ENCODE measurements around the gene GSTM4. TPM values are rescaled to one million over a fixed set of nuclear protein-coding genes. Genes with fewer than 3 reads are reported as not detected.
"Not testable (repeated sequence)": the region's sequence is repeated elsewhere in the genome, so short reads cannot be mapped to it uniquely, and the experiment has no call there.

GSTM4 gene
- total RNA-seq, 1 donor from 2014 or later, result 7.8 TPM

- DNase-seq (ENCODE audit: low spot score), result no peak
- Mint-ChIP-seq H3K4me3 (ENCODE audit: unreplicated experiment) (no peak overlapping the region), H3K36me3 (ENCODE audit: low read depth, unreplicated experiment) (peaks cover 5% of the 10 kb centered on the region), H3K27me3 (ENCODE audit: unreplicated experiment) (peaks cover 8% of the 10 kb centered on the region), H3K9me3 (ENCODE audit: unreplicated experiment) (no peaks in the 10 kb centered on the region), H3K27ac (ENCODE audit: unreplicated experiment) (no peak overlapping the region), H3K4me1 (ENCODE audit: unreplicated experiment) (peaks cover 17% of the 10 kb centered on the region)
- no peak for TF ChIP-seq CTCF (IDR thresholded peaks at IDR 0.05; ENCODE audit: unreplicated experiment)
Measured at GRCh38 chr1:109657970-109658369, 2.1 kb downstream of the GSTM4 start.

GRCh38 chr1:109658533-109659042, 2.7 kb downstream of the GSTM4 start:
- Mint-ChIP-seq H3K27me3 (ENCODE audit: unreplicated experiment) (peaks cover 8% of the 10 kb centered on the region), H3K36me3 (ENCODE audit: low read depth, unreplicated experiment) (peaks cover 5% of the 10 kb centered on the region), H3K4me1 (ENCODE audit: unreplicated experiment) (peaks cover 17% of the 10 kb centered on the region), H3K9me3 (ENCODE audit: unreplicated experiment) (no peaks in the 10 kb centered on the region), H3K27ac (ENCODE audit: unreplicated experiment) (peak overlapping the region; percentile 18), H3K4me3 (ENCODE audit: unreplicated experiment) (peak overlapping the region; percentile 5)
- no peak for TF ChIP-seq CTCF (IDR thresholded peaks at IDR 0.05; ENCODE audit: unreplicated experiment)
- no peak for DNase-seq (ENCODE audit: low spot score)

GRCh38 chr1:109659145-109659544, 3.2 kb downstream of the GSTM4 start:
- H3K36me3 Mint-ChIP-seq (ENCODE audit: low read depth, unreplicated experiment), result peaks cover 5% of the 10 kb centered on the region
- H3K4me1 Mint-ChIP-seq (ENCODE audit: unreplicated experiment), result peaks cover 17% of the 10 kb centered on the region

GRCh38 chr1:109659997-109660690, 4.2 kb downstream of the GSTM4 start:
- Mint-ChIP-seq H3K36me3 (ENCODE audit: low read depth, unreplicated experiment) (peaks cover 5% of the 10 kb centered on the region), H3K4me3 (ENCODE audit: unreplicated experiment) (no peak overlapping the region), H3K9me3 (ENCODE audit: unreplicated experiment) (no peaks in the 10 kb centered on the region), H3K4me1 (ENCODE audit: unreplicated experiment) (peaks cover 13% of the 10 kb centered on the region), H3K27me3 (ENCODE audit: unreplicated experiment) (peaks cover 8% of the 10 kb centered on the region), H3K27ac (ENCODE audit: unreplicated experiment) (no peak overlapping the region)
- DNase-seq (ENCODE audit: low spot score), result no peak
- TF ChIP-seq CTCF (IDR thresholded peaks at IDR 0.05; ENCODE audit: unreplicated experiment), result no peak

More at GRCh38 chr1:109659145-109659544, 3.2 kb downstream of the GSTM4 start:
- TF ChIP-seq CTCF (IDR thresholded peaks at IDR 0.05; ENCODE audit: unreplicated experiment), result no peak
- no peaks in the 10 kb centered on the region for H3K9me3 Mint-ChIP-seq (ENCODE audit: unreplicated experiment)
- peak overlapping the region; percentile 5 for H3K4me3 Mint-ChIP-seq (ENCODE audit: unreplicated experiment)
- peaks cover 8% of the 10 kb centered on the region for H3K27me3 Mint-ChIP-seq (ENCODE audit: unreplicated experiment)
- no peak overlapping the region for H3K27ac Mint-ChIP-seq (ENCODE audit: unreplicated experiment)
- DNase-seq (ENCODE audit: low spot score), result no peak

GRCh38 chr1:109660691-109661026, 4.8 kb downstream of the GSTM4 start:
- H3K4me3 Mint-ChIP-seq (ENCODE audit: unreplicated experiment); H3K9me3 Mint-ChIP-seq (ENCODE audit: unreplicated experiment); H3K36me3 Mint-ChIP-seq (ENCODE audit: low read depth, unreplicated experiment); H3K27ac Mint-ChIP-seq (ENCODE audit: unreplicated experiment); DNase-seq (ENCODE audit: low spot score); H3K27me3 Mint-ChIP-seq (ENCODE audit: unreplicated experiment): not testable (repeated sequence)
- peaks cover 13% of the 10 kb centered on the region for H3K4me1 Mint-ChIP-seq (ENCODE audit: unreplicated experiment)

Measured in endothelial cell (in vitro differentiated cells).